ENCODE data around the gene OSBPL10.

- TF ChIP-seq CTCF (IDR thresholded peaks at IDR 0.05) (no peak), EZH2phosphoT487 (IDR thresholded peaks at IDR 0.05) (no peak)
Measured at GRCh38 chr3:31929826-31930502, 51.1 kb downstream of the OSBPL10 start.

Measured in neural progenitor cell (in vitro differentiated cells).